Erythroblast (primary cell): ENCODE data around the gene OSBPL7.

Experiments
- GATA1 ChIP-seq: IDR thresholded peaks from 2 replicates; pipeline ENCODE4 v1.6.1; 2011; ENCODE audit warnings: low read depth, mild to moderate bottlenecking, control low read depth, low read length, moderate library complexity
- POLR2A ChIP-seq: IDR thresholded peaks from 2 replicates; pipeline ENCODE4 v1.6.1; 2011; ENCODE audit warnings: mild to moderate bottlenecking, low read length

DNA sequence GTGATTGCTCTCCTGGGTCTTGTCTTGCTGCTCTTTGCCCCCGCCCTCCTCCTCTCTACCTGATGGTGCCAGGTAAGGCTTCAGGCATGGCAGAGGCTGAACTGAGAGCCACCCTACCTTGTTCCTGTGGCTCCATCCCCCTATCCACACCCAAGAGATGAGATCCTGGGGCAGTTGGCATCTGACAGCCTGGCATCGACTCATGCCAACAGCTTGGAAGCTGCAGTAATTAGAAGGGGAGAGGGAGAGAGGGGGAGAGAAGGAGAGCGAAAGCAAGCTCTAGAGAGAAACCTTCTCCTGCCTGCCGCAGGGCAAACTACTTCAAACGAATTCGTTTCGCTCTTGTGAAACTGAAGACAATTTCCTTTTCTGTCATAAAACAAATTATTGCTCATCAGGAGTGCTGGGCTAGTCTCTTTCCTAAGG lies 43.2 kb upstream of the OSBPL7 start:
- TF ChIP-seq POLR2A (no peak), GATA1 (no peak)
